Measurements from ENCODE around the gene CRAT. TPM values are rescaled to one million over a fixed set of nuclear protein-coding genes. Genes with fewer than 3 reads are reported as not detected.

CRAT gene
- total and polyA plus RNA-seq, 2 of the 4 experiments (the other 2 are of a cell fraction), result 18.8 to 41.6 TPM

DNA sequence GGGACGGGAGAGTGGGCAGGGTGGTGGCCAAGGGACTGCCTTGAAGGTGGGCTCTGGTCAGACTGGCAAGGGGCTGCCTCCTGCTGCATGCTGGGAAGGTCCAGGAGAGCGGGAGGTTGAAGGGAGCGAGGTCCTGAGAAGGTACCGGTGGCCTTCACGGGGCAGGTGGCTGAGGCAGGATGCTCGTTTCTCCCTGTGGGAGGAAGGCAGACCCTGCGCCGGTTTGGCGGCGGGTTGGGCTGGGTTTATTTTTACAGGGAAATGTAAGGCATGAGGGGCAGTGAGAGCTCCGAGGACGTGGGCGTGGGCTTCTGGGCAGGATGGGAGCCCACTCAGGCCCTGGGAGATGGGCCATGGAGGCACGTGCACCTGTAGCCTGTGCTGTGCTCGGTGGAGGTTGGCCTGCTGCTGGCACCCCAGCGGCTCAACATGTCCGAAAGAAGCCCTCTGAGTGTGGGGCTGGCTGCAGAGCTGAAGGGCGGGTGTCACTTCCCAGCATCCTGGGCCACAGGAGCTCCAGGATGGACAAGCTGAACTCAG lies 40.1 kb upstream of the CRAT start:
- Histone ChIP-seq H3K27ac (ENCODE audit: insufficient read depth, low read length) (no peak overlapping the region), H4K8ac (ENCODE audit: low read depth in 2 of 2, low read length in 2 of 2) (no peak overlapping the region), H3K79me1 (ENCODE audit: low read depth in 1 of 2, low read length in 2 of 2) (peaks cover 16 to 63% of the 10 kb centered on the region in 2 experiments), H3K56ac (ENCODE audit: extremely low read depth, insufficient read depth, low read length) (no peak overlapping the region), H3K4me2 (ENCODE audit: low read depth, low read length) (no peak overlapping the region), H4K20me1 (ENCODE audit: insufficient read depth, low read length) (no peaks in the 10 kb centered on the region), H2AK5ac (ENCODE audit: low read depth, low read length) (no peak overlapping the region), H3K27me3 (ENCODE audit: control insufficient read depth, insufficient read depth, low read length) (no peaks in the 10 kb centered on the region), H2BK15ac (ENCODE audit: low read depth, low read length) (no peak overlapping the region), H2BK5ac (ENCODE audit: low read depth, low read length, poor library complexity, severe bottlenecking) (no peak overlapping the region), H3K9me3 (ENCODE audit: control insufficient read depth, insufficient read depth, low read length) (no peaks in the 10 kb centered on the region), H3K18ac (ENCODE audit: low read depth, low read length) (no peak overlapping the region), H3K4ac (ENCODE audit: low read depth, low read length) (no peak overlapping the region), H3K9me1 (ENCODE audit: insufficient read depth, low read length) (peaks cover 7% of the 10 kb centered on the region; the same call in 1 of the 2 replicates), H2AFZ (replicated peaks; ENCODE audit: low read length, poor library complexity) (no peak overlapping the region), H2AK9ac (replicated peaks; ENCODE audit: low read depth, low read length, poor library complexity) (no peak overlapping the region), H3K23ac (ENCODE audit: low read depth, low read length) (no peak overlapping the region), H4K91ac (ENCODE audit: insufficient read depth, low read depth, low read length) (no peak overlapping the region), H4K5ac (ENCODE audit: low read depth, low read length) (no peak overlapping the region), H3K36me3 (ENCODE audit: control insufficient read depth, insufficient read depth, low read length) (peaks cover 37% of the 10 kb centered on the region), H2BK20ac (ENCODE audit: low read depth, low read length) (no peak overlapping the region), H3K14ac (replicated peaks; ENCODE audit: low read depth, low read length) (no peak overlapping the region), H3K4me3 (ENCODE audit: insufficient read depth, low read depth, low read length) (no peak overlapping the region), H3K4me1 (ENCODE audit: control insufficient read depth, insufficient read depth, low read length) (peaks cover 13% of the 10 kb centered on the region), H2BK120ac (ENCODE audit: low read depth, low read length) (no peak overlapping the region), H3K9ac (ENCODE audit: low read depth, low read length) (no peak overlapping the region)
- intact Hi-C loops (cut with micrococcal nuclease), result no loop called here
- TF ChIP-seq CHD1 (IDR thresholded peaks at IDR 0.05; ENCODE audit: low read depth, low read length), result no peak
- no peak for TF ChIP-seq MXI1 (IDR thresholded peaks at IDR 0.05; ENCODE audit: borderline replicate concordance, low read depth, low read length)
- no peak for TF ChIP-seq CEBPB (IDR thresholded peaks at IDR 0.05; ENCODE audit: low read depth, low read length)
- no peak for TF ChIP-seq RFX5 (IDR thresholded peaks at IDR 0.05; ENCODE audit: low read depth, low read length)
- TF ChIP-seq, protein P1, sequence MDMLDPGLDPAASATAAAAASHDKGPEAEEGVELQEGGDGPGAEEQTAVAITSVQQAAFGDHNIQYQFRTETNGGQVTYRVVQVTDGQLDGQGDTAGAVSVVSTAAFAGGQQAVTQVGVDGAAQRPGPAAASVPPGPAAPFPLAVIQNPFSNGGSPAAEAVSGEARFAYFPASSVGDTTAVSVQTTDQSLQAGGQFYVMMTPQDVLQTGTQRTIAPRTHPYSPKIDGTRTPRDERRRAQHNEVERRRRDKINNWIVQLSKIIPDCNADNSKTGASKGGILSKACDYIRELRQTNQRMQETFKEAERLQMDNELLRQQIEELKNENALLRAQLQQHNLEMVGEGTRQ (IDR thresholded peaks at IDR 0.05; ENCODE audit: low read depth, low read length), result no peak
- no peak for TF ChIP-seq NFE2L2 (IDR thresholded peaks at IDR 0.05; ENCODE audit: low read depth, low read length)
- TF ChIP-seq POLR2A (IDR thresholded peaks at IDR 0.05; ENCODE audit: low read depth, low read length), result no peak
- no peak for ATAC-seq (ENCODE audit: low read depth)
- no TSS peak for BruUV-seq (replicated peaks)
- CTCF ChIA-PET, result no interaction called here
- no peak for DNase-seq
- 89% methylated on average over 15 of the region's 18 CpGs; no CpG with 5 or more reads in 1 of the 2 experiments for WGBS, 2 experiments (ENCODE audit: extremely low coverage in 2 of 2, insufficient read length in 1 of 2)
- dilution Hi-C loops (cut with HindIII; ENCODE audit: low sequenced_read_pairs, unreplicated experiment), result no loop called here
- POLR2A ChIA-PET (ENCODE audit: unreplicated experiment), result no interaction called here
- in situ Hi-C loops (cut with MboI; ENCODE audit: low sequenced_read_pairs), result no loop called here

Data from IMR-90 (cell line).